Activated T-cell treated with anti-CD3 and anti-CD28 coated beads, Interleukin-2, amount 50 U/mL, for 4 hours (primary cell): ENCODE results near the gene CHD9. TPM values are rescaled to one million over a fixed set of nuclear protein-coding genes. Genes with fewer than 3 reads are reported as not detected.

Experiments
- ATAC-seq, 2 donors: fragments of 200-7000 bp; cut with Tn5 transposase; one replicate each; pipeline ENCODE4 v1.10.0; 2021
- DNase-seq: peaks from one replicate; pipeline ENCODE4 v3.0.0-alpha.2; 2020
- H3K27me3 Mint-ChIP-seq: one replicate; pipeline ENCODE4 v1.8.0; 2021; ENCODE audit warnings: low read depth, mixed read lengths
- H3K36me3 Mint-ChIP-seq: one replicate; pipeline ENCODE4 v1.8.0; 2022; ENCODE audit warnings: mixed read lengths; ENCODE audit not compliant: insufficient read depth
- H3K4me1 Mint-ChIP-seq: one replicate; pipeline ENCODE4 v1.8.0; 2021; ENCODE audit warnings: low read depth, mixed read lengths
- H3K4me3 Mint-ChIP-seq: one replicate; pipeline ENCODE4 v1.8.0; 2021; ENCODE audit warnings: mild to moderate bottlenecking, moderate library complexity, mixed read lengths
- H3K9me3 Mint-ChIP-seq: one replicate; pipeline ENCODE4 v1.8.0; 2021; ENCODE audit warnings: mixed read lengths
- total RNA-seq, 3 donors: library from RNA; stranded (reverse); gene quantifications; one replicate each; pipeline ENCODE4 v1.2.1, GENCODE V29; 2021

CHD9 gene
- total RNA-seq, 3 donors from 2014 or later: 10.8 to 12.7 (median 11.7) TPM

DNA sequence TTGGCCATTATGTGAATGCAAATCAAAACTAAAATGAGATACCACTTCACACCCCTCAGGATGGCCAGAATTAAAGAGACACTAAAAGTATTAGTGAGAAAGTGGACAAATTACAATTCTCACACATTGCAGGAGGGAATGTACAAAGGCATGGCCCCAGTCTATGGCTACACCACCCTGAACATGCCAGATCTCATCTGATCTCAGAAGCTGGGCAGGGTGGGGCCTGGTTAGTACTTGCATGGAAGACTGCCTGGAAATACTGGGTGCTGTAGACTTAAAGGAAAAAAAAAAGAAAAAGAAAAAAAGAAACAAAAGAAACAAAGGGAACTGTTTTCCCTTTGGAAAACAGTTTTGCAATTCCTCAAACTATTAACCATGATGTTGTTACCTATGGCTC lies 282.5 kb downstream of the CHD9 start:
- Mint-ChIP-seq H3K36me3 (no peaks in the 10 kb centered on the region), H3K4me3 (no peak overlapping the region), H3K9me3 (no peaks in the 10 kb centered on the region), H3K27me3 (peaks cover 2% of the 10 kb centered on the region), H3K4me1 (peaks cover 12% of the 10 kb centered on the region)
- ATAC-seq (no peak), DNase-seq (no peak)

DNA sequence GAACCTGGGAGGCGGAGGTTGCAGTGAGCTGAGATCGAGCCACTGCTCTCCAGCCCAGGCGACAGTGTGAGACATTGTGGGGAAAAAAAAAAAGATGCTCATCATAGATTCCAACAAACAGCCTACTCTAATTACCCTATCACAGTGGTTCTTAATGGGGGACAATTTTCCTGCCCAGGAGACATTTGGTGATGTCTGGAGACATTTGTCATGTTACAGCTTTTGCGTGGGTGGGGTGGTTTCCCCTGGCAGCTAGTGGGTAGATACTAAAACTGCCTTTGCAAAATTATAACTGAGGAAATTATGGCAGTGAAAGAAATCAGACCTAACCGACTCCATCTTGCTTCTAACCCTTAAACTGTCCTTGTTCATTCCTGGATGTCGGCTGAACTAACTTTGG lies 287.0 kb downstream of the CHD9 start:
- Mint-ChIP-seq H3K9me3 (no peaks in the 10 kb centered on the region), H3K4me3 (no peak overlapping the region), H3K36me3 (no peaks in the 10 kb centered on the region), H3K4me1 (peaks cover 4% of the 10 kb centered on the region), H3K27me3 (peaks cover 2% of the 10 kb centered on the region)
- no peak for DNase-seq
- ATAC-seq: peak in 1 of 2 donors; percentile 35

DNA sequence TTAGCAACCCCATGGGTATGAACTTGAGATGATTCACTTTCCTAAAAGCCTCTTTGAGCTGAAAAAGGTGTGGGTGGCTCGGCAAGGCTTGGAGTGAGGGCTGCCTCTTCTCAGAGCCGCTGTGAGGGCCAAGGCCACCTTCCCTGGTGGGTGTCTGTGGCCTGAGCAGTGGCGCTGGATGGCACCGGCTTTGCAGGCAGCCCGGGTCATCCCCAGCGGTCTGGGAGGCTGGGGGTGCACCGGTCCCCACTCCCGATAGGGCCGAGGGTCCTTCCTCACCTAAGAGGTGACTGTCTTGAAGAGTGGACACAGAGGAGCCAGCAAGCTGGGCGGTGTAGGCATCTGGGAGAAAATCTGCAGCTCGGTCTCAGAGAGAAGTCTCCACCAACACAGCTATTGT lies 300.3 kb downstream of the CHD9 start:
- ATAC-seq (no peak), DNase-seq (no peak)
- Mint-ChIP-seq H3K4me1 (peaks cover 2% of the 10 kb centered on the region), H3K27me3 (peaks cover 3% of the 10 kb centered on the region), H3K36me3 (no peaks in the 10 kb centered on the region), H3K4me3 (no peak overlapping the region), H3K9me3 (no peaks in the 10 kb centered on the region)

DNA sequence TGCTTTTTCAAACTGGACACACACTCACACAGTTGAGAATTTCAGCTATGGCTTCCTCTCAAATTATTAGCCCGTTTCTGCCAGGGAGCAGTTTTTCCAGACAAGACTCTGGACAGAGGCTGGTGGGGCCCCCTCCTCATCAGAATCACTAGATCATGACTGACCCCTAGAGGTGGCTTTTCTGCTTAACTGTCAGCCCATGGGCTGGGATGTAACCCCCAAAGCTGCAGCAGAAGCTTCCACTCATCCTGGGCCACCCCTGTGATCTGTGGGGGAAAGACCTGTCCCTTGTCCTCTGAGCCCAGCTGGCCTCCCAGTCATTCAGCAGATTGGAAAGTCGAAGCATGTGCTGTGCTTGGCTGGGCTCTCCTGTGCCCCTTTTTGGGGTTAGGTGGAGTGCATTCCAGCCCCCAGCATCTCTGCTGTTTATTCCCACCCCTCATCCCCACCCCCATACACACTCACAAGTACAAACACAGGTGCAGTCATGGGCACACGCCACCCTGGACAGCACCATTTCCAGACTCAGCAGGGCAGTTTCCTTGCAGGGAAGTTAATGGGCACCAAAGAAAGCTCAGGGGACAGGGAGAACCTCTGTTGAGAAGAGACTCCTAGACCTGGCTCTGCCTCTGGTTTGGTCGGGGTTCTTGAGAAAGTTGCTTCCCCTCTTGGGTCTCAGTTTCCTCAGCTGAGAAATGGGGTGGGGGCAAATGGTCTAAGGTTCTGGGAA lies 301.9 kb downstream of the CHD9 start:
- Mint-ChIP-seq H3K4me1 (peaks cover 2% of the 10 kb centered on the region), H3K27me3 (peaks cover 7% of the 10 kb centered on the region), H3K36me3 (no peaks in the 10 kb centered on the region), H3K4me3 (no peak overlapping the region), H3K9me3 (no peaks in the 10 kb centered on the region)
- ATAC-seq: no peak
- DNase-seq: no peak

DNA sequence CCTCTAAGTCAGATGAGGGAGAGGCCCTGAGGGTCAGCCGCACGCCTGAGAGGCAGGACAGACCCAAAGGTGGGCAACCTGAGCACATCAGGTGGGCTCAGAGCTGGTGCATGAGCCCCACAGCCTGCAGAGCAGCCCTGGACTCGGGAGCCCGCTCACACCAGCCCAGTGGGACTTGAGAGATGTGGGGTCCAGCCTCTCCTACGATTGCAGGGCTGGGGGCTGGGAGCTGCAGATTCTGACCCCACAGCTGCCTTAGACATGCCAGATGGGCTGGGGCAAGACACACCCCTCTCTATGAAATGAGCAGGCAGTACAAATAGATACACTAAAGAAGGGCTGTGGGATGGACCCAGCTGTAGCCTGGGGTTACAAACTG lies 302.4 kb downstream of the CHD9 start:
- Mint-ChIP-seq H3K9me3 (no peaks in the 10 kb centered on the region), H3K36me3 (no peaks in the 10 kb centered on the region), H3K27me3 (peaks cover 7% of the 10 kb centered on the region), H3K4me3 (no peak overlapping the region), H3K4me1 (peaks cover 2% of the 10 kb centered on the region)
- no peak for ATAC-seq
- DNase-seq: no peak

DNA sequence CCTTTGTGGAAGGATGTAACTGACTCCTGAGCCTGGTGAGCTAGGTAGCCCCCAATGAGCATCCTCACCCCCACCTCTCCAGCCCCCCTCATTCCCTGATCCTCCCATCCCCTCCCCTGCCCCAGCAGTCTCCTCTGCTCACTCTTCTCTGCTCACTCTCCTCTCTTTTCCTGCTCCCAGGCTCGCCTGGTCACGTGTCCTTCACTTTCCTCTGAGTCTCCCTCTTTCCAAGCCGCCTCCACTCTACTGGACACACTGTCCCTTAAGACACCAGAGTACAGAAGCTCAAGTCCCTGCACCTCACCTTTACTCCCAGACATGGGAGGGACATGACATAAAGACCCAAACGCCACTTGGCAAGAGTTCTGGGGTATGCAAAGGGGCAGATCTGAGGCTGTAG lies 303.2 kb downstream of the CHD9 start:
- peaks cover 7% of the 10 kb centered on the region for H3K27me3 Mint-ChIP-seq
- DNase-seq: no peak
- no peaks in the 10 kb centered on the region for H3K9me3 Mint-ChIP-seq
- H3K4me3 Mint-ChIP-seq: no peak overlapping the region
- no peak for ATAC-seq
- no peaks in the 10 kb centered on the region for H3K36me3 Mint-ChIP-seq
- H3K4me1 Mint-ChIP-seq: peaks cover 2% of the 10 kb centered on the region

DNA sequence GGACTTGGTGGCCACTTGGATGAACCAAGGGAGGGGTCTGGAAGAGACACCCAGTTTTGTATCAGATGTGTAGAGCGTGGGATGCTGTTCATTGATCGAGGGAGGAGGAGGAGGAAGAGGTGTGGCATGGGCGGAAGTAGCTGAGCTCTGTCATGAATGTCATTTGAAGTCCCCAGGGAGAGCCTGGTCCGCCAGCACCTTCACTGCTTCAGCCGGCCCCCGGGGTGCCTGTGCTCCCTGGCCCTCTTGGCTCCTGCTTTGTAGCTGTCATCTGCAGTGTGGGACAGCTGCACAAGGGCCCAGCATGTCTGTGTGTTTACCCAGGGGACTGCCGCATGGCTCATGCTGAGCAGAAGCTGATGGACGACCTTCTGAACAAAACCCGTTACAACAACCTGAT lies 304.1 kb downstream of the CHD9 start:
- peaks cover 2% of the 10 kb centered on the region for H3K4me1 Mint-ChIP-seq
- H3K27me3 Mint-ChIP-seq: peaks cover 7% of the 10 kb centered on the region
- ATAC-seq: no peak
- no peaks in the 10 kb centered on the region for H3K9me3 Mint-ChIP-seq
- no peaks in the 10 kb centered on the region for H3K36me3 Mint-ChIP-seq
- H3K4me3 Mint-ChIP-seq: no peak overlapping the region
- DNase-seq: no peak

DNA sequence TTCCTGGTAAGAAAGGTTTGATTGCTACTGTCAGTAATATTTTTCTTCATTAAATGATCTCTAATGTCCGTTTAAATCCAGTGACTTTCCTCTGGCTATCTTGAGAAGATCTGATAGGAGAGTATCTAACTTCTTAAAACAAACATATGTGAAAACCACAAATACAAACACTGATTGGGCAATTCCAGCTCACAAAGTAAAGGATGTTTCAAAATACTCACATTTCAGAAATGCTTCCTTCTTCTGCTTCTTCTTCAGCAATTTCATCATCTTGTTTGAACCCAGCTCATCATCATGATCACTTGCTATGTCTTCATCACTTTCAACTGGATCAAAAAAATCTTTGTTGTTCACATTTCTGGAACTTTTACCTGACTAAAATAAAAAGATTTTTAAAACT lies 315.1 kb downstream of the CHD9 start:
- Mint-ChIP-seq H3K4me1 (peaks cover 20% of the 10 kb centered on the region), H3K27me3 (no peaks in the 10 kb centered on the region), H3K9me3 (no peaks in the 10 kb centered on the region), H3K4me3 (no peak overlapping the region), H3K36me3 (no peaks in the 10 kb centered on the region)
- no peak for ATAC-seq
- DNase-seq: no peak

DNA sequence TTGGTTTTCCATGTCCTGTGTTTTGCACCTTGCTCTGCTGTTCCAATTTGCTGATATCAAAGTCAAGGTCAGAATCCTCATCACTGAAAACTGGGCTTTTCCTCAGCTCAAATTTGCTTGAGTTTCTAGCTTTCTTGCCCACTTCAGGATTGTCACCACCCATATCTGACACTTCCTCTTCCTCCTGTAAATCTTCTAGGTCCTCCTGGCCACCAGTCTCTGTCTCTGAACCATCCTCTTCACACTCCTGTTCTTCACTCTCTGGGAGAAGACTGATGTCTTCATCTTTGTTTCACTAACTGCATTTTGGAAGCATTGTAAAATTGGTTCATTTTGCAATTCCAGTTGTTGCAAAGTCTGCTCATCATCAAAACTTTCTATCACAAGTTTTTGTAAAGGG lies 316.0 kb downstream of the CHD9 start:
- H3K36me3 Mint-ChIP-seq: no peaks in the 10 kb centered on the region
- no peaks in the 10 kb centered on the region for H3K9me3 Mint-ChIP-seq
- DNase-seq: no peak
- H3K4me3 Mint-ChIP-seq: no peak overlapping the region
- peaks cover 18% of the 10 kb centered on the region for H3K4me1 Mint-ChIP-seq
- no peaks in the 10 kb centered on the region for H3K27me3 Mint-ChIP-seq
- ATAC-seq: no peak

DNA sequence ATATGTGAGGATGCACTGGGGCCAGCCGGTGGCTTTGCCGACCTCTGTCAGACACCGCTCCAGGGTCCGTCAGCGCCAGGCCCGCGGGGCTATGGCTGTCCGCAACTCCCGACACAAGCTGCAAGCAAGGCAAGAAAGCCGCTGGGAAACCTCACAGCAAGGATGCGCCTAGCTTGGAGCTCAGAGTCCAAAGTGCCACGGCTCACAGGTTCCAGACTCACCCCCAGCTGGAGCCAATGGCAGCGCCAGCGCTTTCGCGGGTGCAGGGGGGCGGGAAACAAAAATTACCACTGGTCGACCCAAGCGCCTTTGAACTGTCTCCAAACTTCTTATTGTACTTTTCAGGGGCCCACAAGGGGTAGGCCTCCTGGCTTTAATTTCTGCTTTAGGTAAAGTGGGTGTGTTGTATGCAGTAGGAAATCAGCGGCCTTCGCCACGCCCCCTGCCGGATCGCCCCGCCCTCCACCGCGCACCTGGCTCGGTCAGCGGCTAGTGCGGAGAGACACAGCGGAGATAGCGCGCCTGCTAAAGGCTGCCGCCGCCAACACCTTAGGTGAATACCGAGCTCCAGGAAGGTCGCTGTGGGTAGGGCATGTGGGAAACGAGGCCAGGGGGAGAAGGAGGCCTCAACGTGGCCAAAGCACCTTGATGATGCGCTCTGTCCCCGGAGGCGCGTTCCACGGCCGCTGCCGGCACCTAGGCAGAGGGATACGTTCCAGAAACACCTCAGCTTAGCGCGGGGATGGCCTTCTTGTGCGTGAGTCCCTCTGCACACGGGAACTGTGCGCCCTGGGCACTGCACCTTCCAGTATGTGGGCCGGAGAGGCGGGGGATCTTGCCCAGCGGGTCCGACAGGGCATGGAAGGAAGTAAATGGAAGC lies 318.4 kb downstream of the CHD9 start:
- peak; percentile 81 for DNase-seq
- no peaks in the 10 kb centered on the region for H3K9me3 Mint-ChIP-seq
- peak; percentile 94 to 96 for ATAC-seq
- no peak overlapping the region for H3K4me3 Mint-ChIP-seq
- H3K4me1 Mint-ChIP-seq: peaks cover 23% of the 10 kb centered on the region
- no peaks in the 10 kb centered on the region for H3K36me3 Mint-ChIP-seq
- no peaks in the 10 kb centered on the region for H3K27me3 Mint-ChIP-seq

DNA sequence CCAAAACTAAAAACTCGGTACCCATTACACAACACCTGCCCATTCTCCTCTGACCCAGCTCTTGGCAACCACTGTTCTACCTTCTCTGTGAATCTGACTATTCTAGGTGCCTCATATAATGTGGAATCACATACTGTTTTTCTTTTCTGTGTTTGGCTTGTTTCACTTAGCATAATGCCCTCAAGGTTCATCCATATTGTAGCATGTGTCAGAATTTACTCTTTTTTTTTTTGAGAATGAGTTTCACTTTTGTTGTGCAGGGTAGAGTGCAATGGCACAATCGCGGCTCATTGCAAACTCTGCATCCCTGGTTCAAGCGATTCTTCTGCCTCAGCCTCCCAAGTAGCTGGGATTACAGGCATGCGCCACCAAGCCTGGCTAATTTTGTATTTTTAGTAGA lies 320.0 kb downstream of the CHD9 start:
- no peak for DNase-seq
- no peak overlapping the region for H3K4me3 Mint-ChIP-seq

DNA sequence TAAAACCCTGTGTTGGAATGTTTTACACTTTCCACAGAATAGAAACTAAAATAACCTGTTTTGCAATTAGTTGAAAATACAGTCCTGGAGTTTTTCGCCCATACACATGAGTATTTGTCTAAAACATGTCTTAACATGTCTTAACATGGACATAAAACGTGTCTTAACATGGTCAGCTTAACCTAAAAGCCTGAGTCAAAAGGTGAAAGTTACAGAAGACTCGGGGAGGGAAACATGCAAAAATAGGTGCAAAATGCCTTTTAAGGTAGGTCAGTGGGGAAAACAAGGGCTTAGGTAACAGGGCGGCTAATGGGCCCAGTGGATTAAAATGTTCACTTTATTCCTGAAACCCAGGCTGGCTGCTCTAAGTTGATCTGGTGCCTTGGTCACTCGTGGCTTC lies 323.3 kb downstream of the CHD9 start:
- no peak for ATAC-seq
- H3K9me3 Mint-ChIP-seq: no peaks in the 10 kb centered on the region
- no peak for DNase-seq

More for the DNA sequence above, 320.0 kb downstream of the CHD9 start:
- ATAC-seq: peak in 1 of 2 donors; percentile 44
- no peaks in the 10 kb centered on the region for H3K36me3 Mint-ChIP-seq
- no peaks in the 10 kb centered on the region for H3K9me3 Mint-ChIP-seq
- peaks cover 26% of the 10 kb centered on the region for H3K4me1 Mint-ChIP-seq
- no peaks in the 10 kb centered on the region for H3K27me3 Mint-ChIP-seq

More for the DNA sequence above, 323.3 kb downstream of the CHD9 start:
- Mint-ChIP-seq H3K4me3 (no peak overlapping the region), H3K36me3 (peaks cover 6% of the 10 kb centered on the region), H3K4me1 (peaks cover 26% of the 10 kb centered on the region), H3K27me3 (no peaks in the 10 kb centered on the region)
